Neural progenitor cell (in vitro differentiated cells): ENCODE measurements around the gene CARD8. TPM values are rescaled to one million over a fixed set of nuclear protein-coding genes. Genes with fewer than 3 reads are reported as not detected.

ENCODE experiments used
- DNase-seq: peaks from one replicate; pipeline ENCODE4 v3.0.0-alpha.2; 2016; ENCODE audit warnings: low spot score
- H2AFZ ChIP-seq: fragments of 200-600 bp; sonication (generic); replicated peaks from 2 replicates; pipeline ENCODE4 v1.6.1; 2016; ENCODE audit warnings: antibody characterized with exemption
- H3F3A ChIP-seq: fragments of 200-600 bp; sonication (generic); 2 replicates; pipeline ENCODE4 v1.6.1; 2016; ENCODE audit warnings: antibody characterized with exemption, low read depth
- H3K27ac ChIP-seq: fragments of 200-600 bp; sonication (generic); 2 replicates; pipeline ENCODE4 v1.5.1; 2016; ENCODE audit warnings: mild to moderate bottlenecking
- H3K27me3 ChIP-seq: fragments of 200-600 bp; sonication (generic); 2 replicates; pipeline ENCODE4 v1.6.1; 2016; ENCODE audit warnings: mild to moderate bottlenecking, moderate library complexity
- H3K36me3 ChIP-seq: fragments of 200-600 bp; sonication (generic); 2 replicates; pipeline ENCODE4 v1.5.1; 2016
- H3K4me1 ChIP-seq: fragments of 200-600 bp; sonication (generic); 2 replicates; pipeline ENCODE4 v1.6.1; 2016; ENCODE audit warnings: mixed run types
- H3K4me2 ChIP-seq: fragments of 200-600 bp; sonication (generic); 2 replicates; pipeline ENCODE4 v1.6.1; 2016
- H3K4me3 ChIP-seq: fragments of 200-600 bp; sonication (generic); 2 replicates; pipeline ENCODE4 v1.5.1; 2016
- H3K79me2 ChIP-seq: fragments of 200-600 bp; sonication (generic); 2 replicates; pipeline ENCODE4 v1.6.1; 2016; ENCODE audit warnings: low read depth
- H3K9ac ChIP-seq: fragments of 200-600 bp; sonication (generic); 2 replicates; pipeline ENCODE4 v1.6.1; 2016
- H3K9me3 ChIP-seq: fragments of 200-600 bp; sonication (generic); 2 replicates; pipeline ENCODE4 v1.5.1; 2016; ENCODE audit warnings: low read depth
- H4K20me1 ChIP-seq: fragments of 200-600 bp; sonication (generic); 2 replicates; pipeline ENCODE4 v1.6.1; 2016; ENCODE audit warnings: low read depth
- H3K27ac Mint-ChIP-seq: 3 replicates; pipeline ENCODE4 v1.8.0; 2021; ENCODE audit warnings: mixed read lengths
- H3K27me3 Mint-ChIP-seq: 2 replicates; pipeline ENCODE4 v1.8.0; 2022; ENCODE audit warnings: low read depth, mild to moderate bottlenecking, inconsistent platforms, moderate library complexity, mixed read lengths; ENCODE audit not compliant: insufficient read depth
- H3K36me3 Mint-ChIP-seq: 3 replicates; pipeline ENCODE4 v1.8.0; 2021; ENCODE audit warnings: mixed read lengths
- H3K4me1 Mint-ChIP-seq: 3 replicates; pipeline ENCODE4 v1.8.0; 2021; ENCODE audit warnings: mixed read lengths
- H3K4me3 Mint-ChIP-seq: 3 replicates; pipeline ENCODE4 v1.8.0; 2021; ENCODE audit warnings: mild to moderate bottlenecking, moderate library complexity, mixed read lengths
- H3K9me3 Mint-ChIP-seq: 3 replicates; pipeline ENCODE4 v1.8.0; 2020; ENCODE audit warnings: mixed read lengths
- EZH2 ChIP-seq: fragments of 200-600 bp; sonication (generic); IDR thresholded peaks from 2 replicates; pipeline ENCODE4 v1.6.1; 2017; ENCODE audit warnings: antibody characterized with exemption, mild to moderate bottlenecking, moderate library complexity
- EZH2phosphoT487 ChIP-seq: fragments of 200-600 bp; sonication (generic); IDR thresholded peaks from 2 replicates; pipeline ENCODE4 v1.6.1; 2017; ENCODE audit warnings: antibody characterized with exemption
- total RNA-seq: library from RNA; depleted of rRNA; stranded (reverse); fragments of >200 nt; gene quantifications from 2 replicates; pipeline ENCODE4 v1.2.3, GENCODE V29; 2015; ENCODE audit warnings: low replicate concordance
- TF ChIP-seq, protein P1 (sequence below): fragments of 200-600 bp; sonication (generic); IDR thresholded peaks from 2 replicates; pipeline ENCODE4 v1.5.1; 2017; ENCODE audit warnings: antibody characterized with exemption, mild to moderate bottlenecking

The CARD8 gene
- total RNA-seq, 1 donor from 2014 or later: 59.7 TPM

DNA sequence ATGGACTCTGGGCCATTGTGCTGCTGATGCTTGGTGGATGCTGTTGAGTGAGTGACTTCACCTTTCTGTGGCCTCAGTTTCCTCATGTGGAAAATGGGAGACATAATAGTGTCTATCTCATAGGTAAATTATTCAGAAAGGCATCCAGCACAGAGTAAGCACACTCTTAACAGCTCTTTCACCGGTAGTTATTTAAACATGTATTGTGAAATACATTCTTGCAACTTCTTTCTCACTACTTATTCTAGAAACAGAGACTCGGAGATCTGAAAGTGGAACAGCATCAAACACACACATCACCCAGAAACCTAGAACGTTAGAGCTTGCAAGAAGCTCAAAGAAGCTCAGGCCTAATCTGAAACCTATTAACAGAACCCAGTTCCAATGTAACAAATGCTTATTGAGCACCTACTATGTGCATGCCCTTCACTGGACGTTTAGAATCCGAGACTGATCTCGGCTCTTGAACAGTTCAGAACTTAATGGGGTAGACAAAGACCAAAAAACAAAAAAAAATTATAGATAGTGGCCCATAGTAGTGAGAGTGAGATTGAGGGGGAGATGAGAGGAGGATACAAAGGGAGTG, 81.2 kb downstream of the CARD8 start:
- Histone ChIP-seq H3K4me2 (no peak overlapping the region), H3K79me2 (peaks cover 17% of the 10 kb centered on the region), H2AFZ (no peak overlapping the region), H3K9ac (no peak overlapping the region), H3K36me3 (no peaks in the 10 kb centered on the region), H3K9me3 (no peaks in the 10 kb centered on the region), H3K27me3 (no peaks in the 10 kb centered on the region), H3K4me1 (peaks cover 4% of the 10 kb centered on the region), H4K20me1 (no peaks in the 10 kb centered on the region), H3F3A (peaks cover 3% of the 10 kb centered on the region), H3K27ac (no peak overlapping the region), H3K4me3 (no peak overlapping the region)
- H3K4me1 Mint-ChIP-seq: peaks cover 7% of the 10 kb centered on the region
- H3K4me3 Mint-ChIP-seq: no peak overlapping the region
- peaks cover 3% of the 10 kb centered on the region for H3K27me3 Mint-ChIP-seq
- DNase-seq: no peak
- peaks cover 34% of the 10 kb centered on the region for H3K36me3 Mint-ChIP-seq
- H3K27ac Mint-ChIP-seq: no peak overlapping the region
- no peak for TF ChIP-seq EZH2phosphoT487
- TF ChIP-seq, protein P1, sequence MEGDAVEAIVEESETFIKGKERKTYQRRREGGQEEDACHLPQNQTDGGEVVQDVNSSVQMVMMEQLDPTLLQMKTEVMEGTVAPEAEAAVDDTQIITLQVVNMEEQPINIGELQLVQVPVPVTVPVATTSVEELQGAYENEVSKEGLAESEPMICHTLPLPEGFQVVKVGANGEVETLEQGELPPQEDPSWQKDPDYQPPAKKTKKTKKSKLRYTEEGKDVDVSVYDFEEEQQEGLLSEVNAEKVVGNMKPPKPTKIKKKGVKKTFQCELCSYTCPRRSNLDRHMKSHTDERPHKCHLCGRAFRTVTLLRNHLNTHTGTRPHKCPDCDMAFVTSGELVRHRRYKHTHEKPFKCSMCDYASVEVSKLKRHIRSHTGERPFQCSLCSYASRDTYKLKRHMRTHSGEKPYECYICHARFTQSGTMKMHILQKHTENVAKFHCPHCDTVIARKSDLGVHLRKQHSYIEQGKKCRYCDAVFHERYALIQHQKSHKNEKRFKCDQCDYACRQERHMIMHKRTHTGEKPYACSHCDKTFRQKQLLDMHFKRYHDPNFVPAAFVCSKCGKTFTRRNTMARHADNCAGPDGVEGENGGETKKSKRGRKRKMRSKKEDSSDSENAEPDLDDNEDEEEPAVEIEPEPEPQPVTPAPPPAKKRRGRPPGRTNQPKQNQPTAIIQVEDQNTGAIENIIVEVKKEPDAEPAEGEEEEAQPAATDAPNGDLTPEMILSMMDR: no peak
- no peak for TF ChIP-seq EZH2
- H3K9me3 Mint-ChIP-seq: no peaks in the 10 kb centered on the region

DNA sequence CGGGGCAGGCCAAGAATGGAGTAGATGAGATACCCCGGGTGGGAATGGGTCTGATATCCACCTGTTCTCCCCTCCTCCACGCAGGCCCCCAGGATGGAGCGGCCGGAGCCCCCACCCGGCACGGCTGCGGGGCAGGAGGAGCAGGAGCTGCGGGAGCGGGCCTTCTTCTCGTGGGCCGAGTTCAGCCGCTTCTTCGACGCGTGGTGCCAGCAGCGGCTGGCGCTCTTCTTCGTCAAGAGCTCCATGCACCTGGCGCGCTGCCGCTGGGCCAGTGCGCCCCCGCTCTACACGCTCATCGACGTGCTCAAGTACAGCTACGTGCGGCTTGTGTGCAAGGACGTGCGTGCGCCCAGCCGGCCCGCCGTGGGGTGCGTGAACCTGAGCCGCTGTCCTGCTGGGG, 84.0 kb downstream of the CARD8 start:
- Mint-ChIP-seq H3K27me3 (peaks cover 3% of the 10 kb centered on the region), H3K27ac (no peak overlapping the region), H3K9me3 (no peaks in the 10 kb centered on the region), H3K4me1 (peaks cover 10% of the 10 kb centered on the region), H3K4me3 (peak overlapping the region; percentile 98), H3K36me3 (peaks cover 22% of the 10 kb centered on the region)
- Histone ChIP-seq H2AFZ (no peak overlapping the region), H3K9me3 (no peaks in the 10 kb centered on the region), H3K4me1 (peaks cover 4% of the 10 kb centered on the region), H3K27me3 (no peaks in the 10 kb centered on the region), H3K4me3 (peak overlapping the region; percentile 97), H3K4me2 (peak overlapping the region; percentile 88), H3F3A (peaks cover 14% of the 10 kb centered on the region), H3K36me3 (no peaks in the 10 kb centered on the region), H3K9ac (no peak overlapping the region), H3K79me2 (peaks cover 45% of the 10 kb centered on the region), H3K27ac (no peak overlapping the region), H4K20me1 (peaks cover 18% of the 10 kb centered on the region)
- DNase-seq: no peak
- TF ChIP-seq EZH2phosphoT487: no peak
- no peak for TF ChIP-seq EZH2
- TF ChIP-seq, protein P1: no peak

DNA sequence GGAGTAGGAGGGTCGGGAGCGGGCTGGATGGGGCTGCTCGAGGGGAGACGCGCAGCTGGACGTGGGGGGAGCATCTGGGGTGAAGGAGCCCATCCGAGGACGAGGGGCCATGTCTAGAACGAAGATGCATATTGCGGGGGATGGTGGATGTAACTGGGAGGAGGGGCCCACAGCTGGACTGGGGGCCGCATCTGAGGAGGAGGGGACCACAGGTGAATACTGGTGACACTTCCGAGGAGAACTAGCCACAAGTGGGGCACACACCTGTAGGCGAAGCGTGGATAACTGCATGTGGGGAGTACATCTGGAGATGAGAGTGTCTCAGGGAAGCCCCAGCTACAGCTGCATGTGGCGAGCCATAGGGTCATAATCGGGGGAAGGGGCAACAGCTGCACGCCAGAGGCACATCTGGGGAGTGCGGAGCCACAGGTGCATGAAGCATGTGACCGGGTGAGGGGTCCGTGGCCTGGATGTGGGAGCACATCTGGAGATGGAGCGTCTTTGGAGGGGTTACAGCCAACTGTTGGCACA, 84.8 kb downstream of the CARD8 start:
- Histone ChIP-seq H3K4me1 (peaks cover 4% of the 10 kb centered on the region), H3K4me3 (peak overlapping the region; percentile 97), H3K9me3 (no peaks in the 10 kb centered on the region), H3K27me3 (no peaks in the 10 kb centered on the region), H3K27ac (no peak overlapping the region), H4K20me1 (peaks cover 18% of the 10 kb centered on the region), H3F3A (peaks cover 14% of the 10 kb centered on the region), H2AFZ (peak overlapping the region; percentile 90), H3K9ac (peak overlapping the region; percentile 73), H3K79me2 (peaks cover 54% of the 10 kb centered on the region), H3K36me3 (no peaks in the 10 kb centered on the region), H3K4me2 (peak overlapping the region; percentile 88)
- TF ChIP-seq EZH2phosphoT487: no peak
- TF ChIP-seq EZH2: no peak
- TF ChIP-seq, protein P1: no peak
- no peaks in the 10 kb centered on the region for H3K9me3 Mint-ChIP-seq
- peaks cover 3% of the 10 kb centered on the region for H3K27me3 Mint-ChIP-seq
- peaks cover 10% of the 10 kb centered on the region for H3K4me1 Mint-ChIP-seq
- H3K27ac Mint-ChIP-seq: peak overlapping the region; percentile 23
- peak overlapping the region; percentile 98 for H3K4me3 Mint-ChIP-seq
- peaks cover 20% of the 10 kb centered on the region for H3K36me3 Mint-ChIP-seq
- peak; percentile 36 for DNase-seq
